ENCODE measurements around the gene PLCB4.

DNA sequence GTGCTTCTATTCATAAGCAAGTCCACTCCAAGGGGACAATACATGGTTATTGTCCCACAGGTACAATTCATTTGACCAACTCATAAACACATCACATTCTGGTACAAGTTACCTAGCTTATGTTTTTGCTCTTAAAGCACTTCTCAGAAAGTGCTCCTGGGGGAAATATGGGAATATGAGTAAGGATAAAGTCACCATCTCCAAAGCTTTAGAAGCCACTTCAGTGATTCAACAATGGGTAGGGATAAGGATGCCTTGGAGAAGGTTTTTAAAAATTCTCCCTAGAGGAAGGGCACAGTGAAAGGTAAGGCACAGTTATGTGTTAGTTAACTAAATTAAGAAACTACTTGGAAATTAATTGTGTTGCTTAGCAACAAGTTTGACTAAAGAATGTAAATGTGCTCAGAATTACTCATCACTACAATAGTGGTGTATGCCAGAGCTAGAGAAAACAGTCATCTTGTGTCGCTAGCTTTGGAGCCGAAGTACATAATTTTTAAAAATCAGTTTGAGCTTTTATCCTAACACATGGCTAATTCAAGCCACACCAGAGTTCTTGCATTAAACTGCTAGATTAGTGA, 406.0 kb downstream of the PLCB4 start:
- TF ChIP-seq, protein P1, sequence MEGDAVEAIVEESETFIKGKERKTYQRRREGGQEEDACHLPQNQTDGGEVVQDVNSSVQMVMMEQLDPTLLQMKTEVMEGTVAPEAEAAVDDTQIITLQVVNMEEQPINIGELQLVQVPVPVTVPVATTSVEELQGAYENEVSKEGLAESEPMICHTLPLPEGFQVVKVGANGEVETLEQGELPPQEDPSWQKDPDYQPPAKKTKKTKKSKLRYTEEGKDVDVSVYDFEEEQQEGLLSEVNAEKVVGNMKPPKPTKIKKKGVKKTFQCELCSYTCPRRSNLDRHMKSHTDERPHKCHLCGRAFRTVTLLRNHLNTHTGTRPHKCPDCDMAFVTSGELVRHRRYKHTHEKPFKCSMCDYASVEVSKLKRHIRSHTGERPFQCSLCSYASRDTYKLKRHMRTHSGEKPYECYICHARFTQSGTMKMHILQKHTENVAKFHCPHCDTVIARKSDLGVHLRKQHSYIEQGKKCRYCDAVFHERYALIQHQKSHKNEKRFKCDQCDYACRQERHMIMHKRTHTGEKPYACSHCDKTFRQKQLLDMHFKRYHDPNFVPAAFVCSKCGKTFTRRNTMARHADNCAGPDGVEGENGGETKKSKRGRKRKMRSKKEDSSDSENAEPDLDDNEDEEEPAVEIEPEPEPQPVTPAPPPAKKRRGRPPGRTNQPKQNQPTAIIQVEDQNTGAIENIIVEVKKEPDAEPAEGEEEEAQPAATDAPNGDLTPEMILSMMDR (optimal IDR thresholded peaks at IDR 0.05 in 1 of 3, IDR thresholded peaks at IDR 0.05 in 1 of 3, conservative IDR thresholded peaks at IDR 0.05 in 1 of 3; ENCODE audit: extremely low read depth in 1 of 3, insufficient read depth in 2 of 3, low read length in 3 of 3): no peak
- TF ChIP-seq EZH2 (IDR thresholded peaks at IDR 0.05; ENCODE audit: low read length): no peak
